A172 (cell line): Measurements from ENCODE around the gene NTF3. TPM values are rescaled to one million over a fixed set of nuclear protein-coding genes. Genes with fewer than 3 reads are reported as not detected.
"Not testable (repeated sequence)": the region's sequence is repeated elsewhere in the genome, so short reads cannot be mapped to it uniquely, and the experiment has no call there.

Experiments used
- DNase-seq: peaks from one replicate; pipeline ENCODE4 v3.0.0-alpha.2; 2015; ENCODE audit warnings: low spot score
- total RNA-seq: library from RNA; depleted of rRNA; stranded (reverse); fragments of >200 nt; shearing (Covaris generic); gene quantifications from 2 replicates; pipeline ENCODE4 v1.2.3, GENCODE V29; 2014

Gene NTF3
- total RNA-seq, 1 experiment from 2014 or later, result 1.3 TPM

- no peak for DNase-seq
Observed at GRCh38 chr12:5534426-5535199, 102.7 kb downstream of the NTF3 start.

DNA sequence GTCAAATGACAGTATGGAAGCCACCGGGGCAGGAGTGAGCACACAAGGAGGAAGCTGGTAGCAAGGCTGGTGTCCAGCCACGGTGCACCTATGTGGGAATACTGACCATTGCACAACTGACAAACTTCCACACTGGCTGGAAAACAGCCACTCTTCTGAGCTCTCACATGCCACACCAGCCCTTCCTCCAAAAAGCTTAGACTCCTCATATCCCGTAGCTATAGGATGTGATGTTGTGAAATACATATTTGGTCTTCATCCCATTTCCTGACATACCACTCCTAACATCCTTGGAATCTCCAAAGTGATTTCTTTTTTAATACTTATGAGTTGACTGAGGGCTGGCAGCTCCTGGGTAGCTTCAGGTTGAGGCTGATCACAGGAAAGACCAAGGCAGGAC lies 103.6 kb downstream of the NTF3 start:
- no peak for DNase-seq

GRCh38 chr12:5537026-5537615 lies 105.2 kb downstream of the NTF3 start:
- not testable (repeated sequence) for DNase-seq

GRCh38 chr12:5537771-5538170 lies 105.9 kb downstream of the NTF3 start:
- DNase-seq, result no peak
